Measurements from ENCODE around the gene TNFRSF1A.

Gene TNFRSF1A

GRCh38 chr12:6313326-6313940 is 28.4 kb downstream of the TNFRSF1A start:
- Histone ChIP-seq H3K18ac (ENCODE audit: low read length) (peak overlapping the region; percentile 97), H3K23ac (ENCODE audit: low read depth, low read length, poor library complexity) (peak overlapping the region; percentile 97), H2BK5ac (ENCODE audit: low read length) (peak overlapping the region; percentile 96), H3K4me2 (ENCODE audit: insufficient read depth, low read length, poor library complexity, severe bottlenecking) (no peak overlapping the region), H3K4me3 (ENCODE audit: low read length in 2 of 2) (no peak overlapping the region), H3K14ac (ENCODE audit: low read length) (peak overlapping the region; percentile 100), H2AK5ac (ENCODE audit: low read depth, low read length) (peak overlapping the region; percentile 98), H4K91ac (ENCODE audit: low read depth, low read length, poor library complexity) (no peak overlapping the region), H3K4me1 (ENCODE audit: control insufficient read depth in 2 of 2, insufficient read depth in 1 of 2, low read depth in 1 of 2, low read length in 2 of 2) (peaks cover 22 to 24% of the 10 kb centered on the region in 2 donors), H3K79me1 (ENCODE audit: low read depth, low read length) (no peaks in the 10 kb centered on the region), H3K4ac (ENCODE audit: low read length) (peak overlapping the region; percentile 100), H3K36me3 (replicated peaks in 1 of 2; ENCODE audit: control insufficient read depth in 2 of 2, insufficient read depth in 2 of 2, low read length in 2 of 2) (no peaks in the 10 kb centered on the region), H2BK15ac (ENCODE audit: low read length) (peak overlapping the region; percentile 81), H2AFZ (ENCODE audit: low read length) (peak overlapping the region; percentile 65), H4K8ac (ENCODE audit: low read depth, low read length) (peak overlapping the region; percentile 89), H2BK12ac (ENCODE audit: low read length) (peak overlapping the region; percentile 97), H2BK120ac (ENCODE audit: low read depth, low read length) (peak overlapping the region; percentile 98), H3K9ac (ENCODE audit: low read depth, low read length, poor library complexity) (peak overlapping the region; percentile 78), H3K9me3 (replicated peaks in 1 of 2; ENCODE audit: control insufficient read depth in 2 of 2, insufficient read depth in 1 of 2, low read depth in 1 of 2, low read length in 2 of 2) (no peaks in the 10 kb centered on the region), H3K27ac (replicated peaks; ENCODE audit: low read length) (no peak overlapping the region), H3K27me3 (ENCODE audit: control insufficient read depth in 3 of 3, insufficient read depth in 3 of 3, low read depth in 1 of 3, low read length in 3 of 3) (peaks cover 0 to 30% (median 21%) of the 10 kb centered on the region in 3 experiments)
- no CpG with 5 or more reads among the region's 14 CpGs for WGBS, 2 donors (ENCODE audit: extremely low coverage in 2 of 2, insufficient read length in 2 of 2, insufficient replicate concordance in 1 of 2)
- DNase-seq (ENCODE audit: low spot score) = no peak

GRCh38 chr12:6312529-6313325 is 29.1 kb downstream of the TNFRSF1A start:
- WGBS, 2 donors (ENCODE audit: extremely low coverage in 2 of 2, insufficient read length in 2 of 2, insufficient replicate concordance in 1 of 2) = no CpG with 5 or more reads among the region's 11 CpGs
- no peak overlapping the region for H3K4me2 ChIP-seq (ENCODE audit: insufficient read depth, low read length, poor library complexity, severe bottlenecking)
- no peaks in the 10 kb centered on the region for H3K79me1 ChIP-seq (ENCODE audit: low read depth, low read length)
- peaks cover 0 to 35% (median 21%) of the 10 kb centered on the region in 3 experiments for H3K27me3 ChIP-seq (ENCODE audit: control insufficient read depth in 3 of 3, insufficient read depth in 3 of 3, low read depth in 1 of 3, low read length in 3 of 3)
- peak overlapping the region; percentile 100 for H3K4ac ChIP-seq (ENCODE audit: low read length)
- DNase-seq (ENCODE audit: low spot score) = no peak
- H3K9me3 ChIP-seq (replicated peaks in 1 of 2; ENCODE audit: control insufficient read depth in 2 of 2, insufficient read depth in 1 of 2, low read depth in 1 of 2, low read length in 2 of 2) = no peaks in the 10 kb centered on the region
- peak overlapping the region; percentile 78 for H3K9ac ChIP-seq (ENCODE audit: low read depth, low read length, poor library complexity)
- H3K4me1 ChIP-seq (ENCODE audit: control insufficient read depth in 2 of 2, insufficient read depth in 1 of 2, low read depth in 1 of 2, low read length in 2 of 2) = peaks cover 23 to 24% of the 10 kb centered on the region in 2 donors
- H2AFZ ChIP-seq (ENCODE audit: low read length) = peak overlapping the region; percentile 65
- H4K8ac ChIP-seq (ENCODE audit: low read depth, low read length) = peak overlapping the region; percentile 89
- peak overlapping the region; percentile 88 for H4K91ac ChIP-seq (ENCODE audit: low read depth, low read length, poor library complexity)
- peak overlapping the region; percentile 98 for H2BK120ac ChIP-seq (ENCODE audit: low read depth, low read length)
- H2BK15ac ChIP-seq (ENCODE audit: low read length) = peak overlapping the region; percentile 81
- H3K4me3 ChIP-seq (ENCODE audit: low read length in 2 of 2) = no peak overlapping the region
- H3K14ac ChIP-seq (ENCODE audit: low read length) = peak overlapping the region; percentile 100
- peak overlapping the region; percentile 96 for H2BK5ac ChIP-seq (ENCODE audit: low read length)
- H3K23ac ChIP-seq (ENCODE audit: low read depth, low read length, poor library complexity) = peak overlapping the region; percentile 97
- H3K36me3 ChIP-seq (replicated peaks in 1 of 2; ENCODE audit: control insufficient read depth in 2 of 2, insufficient read depth in 2 of 2, low read length in 2 of 2) = no peaks in the 10 kb centered on the region
- no peak overlapping the region for H3K27ac ChIP-seq (replicated peaks; ENCODE audit: low read length)
- peak overlapping the region; percentile 97 for H3K18ac ChIP-seq (ENCODE audit: low read length)
- peak overlapping the region; percentile 98 for H2AK5ac ChIP-seq (ENCODE audit: low read depth, low read length)
- peak overlapping the region; percentile 97 for H2BK12ac ChIP-seq (ENCODE audit: low read length)

GRCh38 chr12:6311822-6312528 is 29.9 kb downstream of the TNFRSF1A start:
- Histone ChIP-seq H4K91ac (ENCODE audit: low read depth, low read length, poor library complexity) (no peak overlapping the region), H3K36me3 (replicated peaks in 1 of 2; ENCODE audit: control insufficient read depth in 2 of 2, insufficient read depth in 2 of 2, low read length in 2 of 2) (no peaks in the 10 kb centered on the region), H3K9ac (ENCODE audit: low read depth, low read length, poor library complexity) (no peak overlapping the region), H3K9me3 (replicated peaks in 1 of 2; ENCODE audit: control insufficient read depth in 2 of 2, insufficient read depth in 1 of 2, low read depth in 1 of 2, low read length in 2 of 2) (no peaks in the 10 kb centered on the region), H3K14ac (ENCODE audit: low read length) (no peak overlapping the region), H3K27me3 (ENCODE audit: control insufficient read depth in 3 of 3, insufficient read depth in 3 of 3, low read depth in 1 of 3, low read length in 3 of 3) (peaks cover 0 to 35% (median 21%) of the 10 kb centered on the region in 3 experiments), H4K8ac (ENCODE audit: low read depth, low read length) (no peak overlapping the region), H2AFZ (ENCODE audit: low read length) (peak overlapping the region; percentile 65), H2BK120ac (ENCODE audit: low read depth, low read length) (no peak overlapping the region), H3K4me3 (ENCODE audit: low read length in 2 of 2) (no peak overlapping the region), H3K4me2 (ENCODE audit: insufficient read depth, low read length, poor library complexity, severe bottlenecking) (no peak overlapping the region), H3K27ac (replicated peaks; ENCODE audit: low read length) (no peak overlapping the region), H3K4ac (ENCODE audit: low read length) (no peak overlapping the region), H3K23ac (ENCODE audit: low read depth, low read length, poor library complexity) (peak overlapping the region; percentile 97), H3K4me1 (ENCODE audit: control insufficient read depth in 2 of 2, insufficient read depth in 1 of 2, low read depth in 1 of 2, low read length in 2 of 2) (peaks cover 19% of the 10 kb centered on the region in 2 donors), H3K79me1 (ENCODE audit: low read depth, low read length) (no peaks in the 10 kb centered on the region), H2AK5ac (ENCODE audit: low read depth, low read length) (peak overlapping the region; percentile 98), H2BK5ac (ENCODE audit: low read length) (no peak overlapping the region), H3K18ac (ENCODE audit: low read length) (peak overlapping the region; percentile 97), H2BK15ac (ENCODE audit: low read length) (peak overlapping the region; percentile 77), H2BK12ac (ENCODE audit: low read length) (no peak overlapping the region)
- no CpG with 5 or more reads among the region's 8 CpGs for WGBS, 2 donors (ENCODE audit: extremely low coverage in 2 of 2, insufficient read length in 2 of 2, insufficient replicate concordance in 1 of 2)
- DNase-seq (ENCODE audit: low spot score) = no peak
